Activated gamma-delta T cell (primary cell): ENCODE data around the gene PNRC1.
"Not testable (repeated sequence)": the region's sequence is repeated elsewhere in the genome, so short reads cannot be mapped to it uniquely, and the experiment has no call there.

ENCODE experiments used
- DNase-seq: peaks from one replicate; lab custom pipeline; 2025; lab: John Stamatoyannopoulos, UW
- total RNA-seq, 2 donors: gene quantifications; one replicate each; lab custom pipeline; 2026; lab: John Stamatoyannopoulos, UW

PNRC1 gene
- 432 to 473 reads per million in 2 donors for total RNA-seq

DNA sequence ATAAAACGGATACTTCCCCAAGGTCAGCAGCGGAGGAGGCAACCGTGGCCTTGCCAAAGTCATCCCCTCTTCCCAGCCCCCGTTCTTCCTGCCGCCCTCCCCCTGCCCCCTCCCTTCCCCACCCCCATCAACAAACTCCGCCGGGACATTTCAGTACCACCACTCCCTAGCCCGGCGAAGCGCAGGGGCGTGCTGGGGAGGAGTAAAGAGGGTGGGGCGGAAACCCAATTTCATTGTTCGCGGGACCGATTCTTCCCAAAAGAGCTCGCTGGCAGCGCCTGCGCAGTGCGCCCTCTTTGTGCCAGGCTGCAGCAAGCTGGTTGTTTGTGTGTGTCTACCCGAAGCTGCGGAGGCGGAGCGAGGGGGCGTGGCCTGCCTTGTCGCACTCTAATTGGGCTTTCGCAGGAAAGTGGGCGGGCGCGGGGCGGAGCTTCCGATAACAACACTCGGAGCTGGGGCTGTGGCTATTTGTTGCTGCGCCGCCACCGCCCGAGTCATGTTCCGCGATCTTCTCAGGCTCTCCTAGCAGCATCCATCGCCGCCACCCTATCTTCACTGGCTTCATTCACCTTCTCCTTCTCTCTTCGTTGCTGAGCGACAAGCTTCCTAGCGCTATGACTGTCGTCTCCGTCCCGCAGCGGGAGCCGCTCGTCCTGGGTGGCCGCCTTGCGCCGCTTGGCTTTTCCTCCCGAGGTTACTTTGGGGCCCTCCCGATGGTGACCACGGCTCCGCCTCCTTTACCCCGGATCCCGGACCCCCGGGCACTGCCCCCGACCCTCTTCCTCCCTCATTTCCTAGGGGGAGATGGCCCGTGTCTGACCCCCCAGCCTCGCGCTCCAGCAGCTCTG lies at the start of gene PNRC1:
PNRC1 (plus strand) TSS at position 471 of the 848 bp plus-strand sequence; CDS start at position 615, 144 bp downstream.
- DNase-seq, result peak; percentile 100

DNA sequence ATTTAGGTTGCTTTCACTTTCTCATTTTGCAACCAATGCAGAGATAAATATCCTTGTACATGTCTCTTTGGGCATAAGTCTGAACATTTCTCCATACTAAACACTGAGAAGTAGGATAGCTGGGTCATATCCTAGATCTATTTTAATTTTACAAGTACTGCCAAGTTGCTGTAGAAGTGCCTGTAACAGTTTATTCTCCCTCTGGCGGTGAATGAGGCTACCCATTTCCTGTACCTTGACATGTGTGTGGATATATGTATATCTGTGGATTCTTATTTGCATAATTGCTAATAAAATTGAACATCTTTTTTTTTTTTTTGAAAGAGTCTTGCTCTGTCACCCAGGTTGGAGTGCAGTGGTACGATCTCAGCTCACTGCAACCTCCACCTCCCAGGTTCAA lies 48.0 kb upstream of the PNRC1 start:
- no peak for DNase-seq

DNA sequence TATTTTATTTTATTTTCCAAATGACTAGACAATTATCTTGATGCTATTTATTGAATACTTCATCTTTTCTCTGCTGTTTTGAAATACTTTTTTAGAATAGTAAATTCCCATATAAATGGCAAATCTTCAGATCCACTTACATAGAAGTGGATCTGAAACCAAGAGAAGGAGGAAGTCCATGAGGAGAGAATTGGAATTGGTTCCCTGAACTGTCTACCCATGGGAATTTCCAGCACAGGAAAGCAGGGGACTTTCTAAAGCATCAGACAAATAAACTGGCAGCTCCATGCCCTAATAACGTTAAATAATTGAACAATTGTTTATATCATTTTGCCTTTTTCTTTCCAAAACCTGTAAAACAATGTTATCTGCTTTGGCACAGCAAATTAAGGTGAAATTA lies 47.1 kb upstream of the PNRC1 start:
- DNase-seq, result no peak

DNA sequence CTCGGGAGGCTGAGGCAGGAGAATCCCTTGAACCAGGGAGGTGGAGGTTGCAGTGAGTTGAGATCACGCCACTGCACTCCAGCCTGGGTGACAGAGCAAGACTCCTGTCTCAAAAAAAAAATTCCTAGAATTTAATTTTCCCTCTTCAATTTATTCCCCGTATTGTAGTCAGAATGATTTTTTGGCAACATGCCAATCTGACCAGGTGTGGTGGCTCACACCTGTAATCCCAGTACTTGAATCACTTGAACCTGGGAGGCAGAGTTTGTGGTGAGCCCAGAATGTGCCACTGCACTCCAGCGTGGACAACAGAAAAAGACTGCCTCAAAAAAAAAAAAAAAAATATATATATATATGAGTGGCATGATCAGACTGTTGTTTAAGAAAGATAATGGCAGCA lies 46.4 kb upstream of the PNRC1 start:
- DNase-seq, result not testable (repeated sequence)

DNA sequence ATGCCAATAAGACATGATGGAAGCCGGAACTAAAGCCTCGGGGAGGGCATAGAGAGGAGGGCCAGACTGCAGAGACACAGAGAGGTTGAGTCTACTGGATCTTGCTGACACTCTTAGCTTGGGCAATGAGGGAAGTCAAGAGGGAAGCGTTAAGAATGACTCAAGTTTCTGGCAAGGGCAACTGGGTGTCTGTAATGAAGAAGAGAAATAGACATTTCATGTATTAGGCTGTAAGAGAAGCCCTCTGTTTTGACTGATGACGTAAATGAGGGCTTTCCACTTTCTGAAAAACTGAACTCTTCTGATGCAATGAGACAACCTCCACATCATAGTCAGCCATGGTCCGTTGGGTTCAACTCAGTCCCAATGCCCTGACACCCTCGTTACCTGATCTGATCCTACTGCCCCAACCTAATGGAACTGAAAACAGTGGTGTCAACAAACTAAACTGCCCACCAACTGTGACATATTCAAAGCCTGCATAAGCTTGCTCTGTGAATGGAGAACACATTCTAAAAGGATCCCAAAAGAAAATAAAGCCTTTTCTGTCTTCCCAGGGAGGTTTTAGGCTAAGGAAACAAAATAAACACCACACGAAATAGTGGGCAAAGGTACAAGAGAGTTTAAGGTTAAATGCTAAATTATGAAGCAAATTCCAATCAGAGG lies 45.8 kb upstream of the PNRC1 start:
- no peak for DNase-seq

DNA sequence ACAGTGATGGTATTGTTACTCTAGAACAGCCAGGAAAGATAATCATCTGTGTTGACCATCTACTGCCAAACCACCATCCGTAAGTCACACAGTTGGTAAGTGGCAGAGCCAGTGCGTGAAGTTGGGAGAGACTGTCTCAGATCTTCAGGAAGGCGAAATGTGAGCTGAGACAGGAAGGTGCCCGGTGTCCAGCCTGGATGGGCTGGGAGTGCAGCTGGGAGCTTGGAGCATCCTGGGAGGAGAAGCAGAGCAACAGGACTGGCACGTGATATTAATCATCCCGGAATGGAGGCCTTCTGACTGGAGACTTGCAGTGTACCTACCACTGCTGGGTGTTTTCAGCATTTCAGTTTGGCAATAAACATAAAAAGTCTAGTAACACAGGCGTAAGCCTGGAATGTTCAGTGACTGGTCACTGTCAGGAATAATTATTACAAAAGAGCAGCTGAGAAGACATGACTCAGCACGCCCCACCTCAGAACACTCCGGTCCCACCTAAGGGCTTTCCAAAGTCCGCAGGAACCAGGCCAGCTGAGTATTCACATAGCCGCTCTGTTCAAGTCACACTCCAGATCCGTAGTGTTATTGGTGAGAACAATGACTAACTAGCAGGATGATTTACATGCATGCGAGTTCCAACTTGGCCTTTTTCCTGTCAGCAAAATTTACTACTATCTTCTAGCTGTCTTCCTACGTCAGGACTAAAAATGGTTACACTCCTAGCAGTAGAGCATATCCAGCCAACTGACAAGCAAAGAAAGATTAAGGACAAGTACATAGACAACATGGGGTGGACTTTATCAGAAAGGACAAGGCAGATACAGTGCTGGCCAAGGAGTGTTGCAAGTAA lies 45.1 kb upstream of the PNRC1 start:
- no peak for DNase-seq

DNA sequence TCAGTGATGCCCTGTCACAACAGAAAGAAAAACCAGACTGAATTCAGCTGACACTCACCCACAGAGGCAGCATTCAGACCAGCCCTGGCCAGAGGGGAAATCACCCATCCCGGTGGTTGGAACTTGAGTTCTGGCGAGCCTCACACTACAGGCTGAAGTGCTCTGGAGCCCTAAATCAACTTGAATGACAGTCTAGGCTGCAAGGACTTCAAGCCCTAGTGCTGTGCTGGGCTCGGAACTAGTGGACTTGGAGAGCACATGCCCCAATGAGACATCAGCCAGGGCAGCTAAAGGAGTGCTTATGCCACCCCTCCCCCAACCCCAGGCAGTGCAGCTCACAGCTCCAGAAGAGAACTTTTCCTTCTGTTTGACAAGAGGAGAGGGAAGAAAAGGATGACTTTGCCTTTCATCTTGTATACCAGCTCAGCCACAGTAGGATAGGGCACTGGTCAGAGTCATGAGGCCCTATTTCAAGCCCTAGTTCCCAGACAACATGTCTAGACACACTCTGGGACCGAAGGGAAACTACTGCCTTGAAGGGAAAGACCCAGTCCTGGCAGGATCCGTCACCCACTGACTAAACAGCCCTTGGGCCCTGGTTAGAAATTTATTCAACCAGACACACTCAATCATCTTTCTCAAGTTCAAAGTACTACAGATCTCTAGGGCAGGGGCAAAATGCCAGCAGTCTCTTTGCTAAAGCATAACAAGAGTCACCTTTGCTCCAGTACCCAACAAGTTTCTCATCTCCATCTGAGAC lies 43.2 kb upstream of the PNRC1 start:
- DNase-seq, result no peak

DNA sequence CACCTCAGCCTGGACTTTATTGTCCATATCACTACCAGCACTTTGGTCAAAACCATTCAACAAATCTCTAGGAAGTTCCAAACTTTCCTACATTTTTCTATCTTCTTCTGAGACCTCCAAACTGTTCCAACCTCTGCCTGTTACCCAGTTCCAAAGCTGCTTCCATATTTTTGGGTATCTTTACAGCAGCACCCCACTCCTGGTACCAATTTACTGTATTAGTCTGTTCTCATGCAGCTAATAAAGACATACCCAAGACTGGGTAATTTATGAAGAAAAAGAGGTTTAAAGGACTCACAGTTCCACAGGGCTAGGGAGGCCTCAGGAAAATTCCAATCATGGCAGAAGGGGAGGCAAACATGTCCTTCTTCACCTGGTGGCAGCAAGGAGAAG lies 42.7 kb upstream of the PNRC1 start:
- DNase-seq, result not testable (repeated sequence)

DNA sequence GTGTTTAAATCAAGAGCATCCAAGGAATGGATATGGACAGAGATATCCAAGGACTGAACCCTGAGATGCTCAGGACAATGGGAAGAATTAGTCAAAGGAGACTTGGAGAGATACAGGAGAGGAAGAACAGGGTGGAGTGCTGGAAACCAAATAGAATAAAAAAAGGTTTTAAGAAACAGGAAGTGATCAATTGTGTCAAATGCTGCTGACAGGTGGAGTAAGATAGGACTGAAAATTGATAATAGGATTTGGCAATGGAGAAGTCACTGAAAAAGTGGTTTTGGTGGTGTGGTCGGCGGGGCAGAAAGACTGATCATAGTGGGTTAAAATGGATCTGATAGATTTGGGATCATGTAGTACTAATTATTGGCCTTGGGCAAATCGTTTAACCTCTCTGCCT lies 37.9 kb upstream of the PNRC1 start:
- DNase-seq, result no peak

DNA sequence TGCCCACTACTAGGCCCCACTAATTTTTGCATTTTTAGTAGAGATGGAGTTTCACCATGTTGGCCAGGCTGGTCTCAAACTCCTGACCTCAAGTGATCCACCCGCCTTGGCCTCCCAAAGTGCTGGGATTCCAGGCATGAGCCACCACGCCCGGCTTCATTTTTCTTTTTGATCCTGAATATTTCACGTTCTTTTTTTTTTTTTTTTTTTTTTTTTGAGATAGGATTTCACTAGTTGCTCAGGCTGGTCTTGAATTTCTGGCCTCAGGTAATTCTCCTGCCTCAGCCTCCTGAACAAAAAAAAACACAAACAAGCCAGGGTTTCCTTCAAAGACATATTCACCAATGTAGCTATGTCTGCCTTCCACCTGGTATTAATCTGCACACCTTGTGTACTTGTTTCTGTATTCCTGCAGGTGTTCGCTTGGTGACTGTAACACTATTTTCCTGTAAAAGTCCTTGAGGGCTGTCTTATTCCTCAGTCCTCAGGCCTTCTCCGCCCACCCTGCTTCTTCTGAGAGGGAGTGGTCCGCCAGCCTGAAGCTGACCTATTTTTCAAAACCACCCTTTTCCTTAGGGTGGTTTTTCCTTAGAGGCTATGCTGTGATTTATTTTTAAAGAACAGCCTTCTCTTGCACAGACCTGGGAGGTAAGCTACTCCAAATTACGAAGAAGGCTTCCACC lies 36.1 kb upstream of the PNRC1 start:
- no peak for DNase-seq

DNA sequence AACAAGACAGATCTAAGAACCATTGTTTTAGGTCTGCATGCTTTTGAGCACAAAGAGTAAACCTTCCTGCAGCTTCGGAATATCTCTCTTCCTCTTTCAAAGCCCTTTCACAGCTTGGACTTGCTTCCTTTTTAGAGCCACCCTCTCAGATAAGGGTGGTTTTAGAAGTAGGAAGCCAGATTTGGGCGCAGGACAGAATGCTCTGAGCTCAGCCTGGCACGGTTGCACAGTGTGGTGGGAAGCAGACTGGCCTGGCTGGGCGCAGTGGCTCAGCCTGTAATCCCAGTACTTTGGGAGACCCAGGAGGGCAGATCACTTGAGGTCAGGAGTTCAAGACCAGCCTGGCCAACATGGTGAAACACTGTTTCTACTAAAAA lies 35.6 kb upstream of the PNRC1 start:
- DNase-seq, result no peak

DNA sequence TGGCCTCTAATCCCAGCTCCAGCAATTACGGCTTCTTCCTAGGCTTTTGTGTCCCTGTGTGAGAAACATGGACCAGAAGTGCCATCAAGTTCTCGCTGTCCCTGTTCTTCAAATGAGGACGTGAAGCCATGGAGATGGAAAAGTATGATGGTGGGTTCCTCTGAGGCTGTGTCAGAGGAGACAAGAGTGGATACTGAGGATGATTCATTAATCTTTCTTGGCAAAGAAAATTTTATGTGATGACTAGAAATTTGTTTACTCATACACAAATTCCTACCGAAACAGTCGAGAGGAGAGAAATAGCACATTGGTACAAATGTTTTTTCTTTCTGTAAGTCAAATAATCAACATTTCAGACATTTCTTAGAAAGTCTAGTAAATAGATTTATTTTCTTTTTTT lies 35.0 kb upstream of the PNRC1 start:
- DNase-seq, result no peak

DNA sequence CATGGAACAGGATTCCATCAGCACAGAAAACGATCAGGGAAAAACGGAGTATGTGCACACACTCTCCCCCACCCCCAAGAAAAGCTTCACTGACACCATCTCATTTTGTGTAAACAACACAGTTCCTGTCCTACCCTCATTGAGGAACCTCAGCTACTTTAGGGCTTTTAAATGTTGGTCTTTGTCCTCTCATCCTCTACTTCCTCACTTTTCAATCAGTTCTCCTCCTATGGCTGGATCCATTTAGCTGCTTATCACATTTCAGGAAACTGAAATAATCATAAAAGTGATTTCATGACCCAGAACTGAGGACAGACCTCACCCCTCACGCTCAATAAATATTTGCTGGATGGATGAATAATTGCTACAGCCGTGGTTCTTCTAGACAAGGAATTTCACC lies 33.1 kb upstream of the PNRC1 start:
- DNase-seq, result no peak

DNA sequence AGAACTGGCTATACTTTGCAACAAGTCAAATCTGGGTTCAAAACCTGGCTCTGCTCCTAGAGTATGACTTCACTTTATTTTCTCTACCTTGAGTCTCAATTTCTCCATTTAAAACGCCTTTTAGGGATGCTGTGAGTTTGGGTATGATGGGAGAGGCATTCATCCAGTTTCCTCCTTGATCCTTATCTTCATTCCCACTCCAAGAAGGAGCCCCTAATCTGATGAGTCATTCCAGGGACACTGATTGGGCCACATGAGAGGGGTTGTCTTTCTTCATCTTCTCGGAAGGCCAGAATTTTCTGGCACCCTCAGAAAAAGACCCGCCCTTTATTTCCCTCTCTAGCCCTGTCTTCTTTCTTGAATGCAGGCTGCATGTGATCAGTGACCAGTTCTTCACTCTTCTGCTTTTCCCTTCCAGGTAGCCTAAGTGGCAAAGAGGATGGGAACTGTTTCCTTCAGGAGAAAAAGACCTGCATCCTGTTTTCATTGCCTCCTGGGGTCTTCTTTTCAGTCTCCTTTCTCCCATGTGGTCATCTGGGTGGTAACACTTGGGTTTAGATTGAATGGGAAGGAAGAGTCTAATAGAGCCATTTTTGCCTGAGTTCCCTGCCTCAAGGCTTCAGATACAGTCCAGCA lies 32.1 kb upstream of the PNRC1 start:
- DNase-seq, result no peak

DNA sequence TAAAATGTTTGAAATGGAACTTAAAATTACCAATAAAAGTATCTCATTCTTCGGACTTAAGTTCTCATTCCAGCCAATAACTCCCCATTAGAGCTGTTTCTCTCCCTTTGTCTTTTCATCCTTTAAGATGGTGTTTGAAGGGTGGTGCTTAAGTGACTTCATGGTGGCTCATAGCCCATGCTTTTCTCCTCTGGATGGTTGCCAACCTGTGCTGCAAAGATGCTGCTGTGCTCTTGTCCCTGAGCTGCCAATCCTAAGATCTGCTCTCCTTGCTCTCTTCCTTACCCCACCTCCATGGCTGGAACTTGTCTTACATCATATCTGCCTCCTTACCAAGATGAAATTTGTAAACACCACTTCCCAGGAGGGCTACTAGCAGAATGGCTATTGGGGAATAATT lies 31.6 kb upstream of the PNRC1 start:
- no peak for DNase-seq

DNA sequence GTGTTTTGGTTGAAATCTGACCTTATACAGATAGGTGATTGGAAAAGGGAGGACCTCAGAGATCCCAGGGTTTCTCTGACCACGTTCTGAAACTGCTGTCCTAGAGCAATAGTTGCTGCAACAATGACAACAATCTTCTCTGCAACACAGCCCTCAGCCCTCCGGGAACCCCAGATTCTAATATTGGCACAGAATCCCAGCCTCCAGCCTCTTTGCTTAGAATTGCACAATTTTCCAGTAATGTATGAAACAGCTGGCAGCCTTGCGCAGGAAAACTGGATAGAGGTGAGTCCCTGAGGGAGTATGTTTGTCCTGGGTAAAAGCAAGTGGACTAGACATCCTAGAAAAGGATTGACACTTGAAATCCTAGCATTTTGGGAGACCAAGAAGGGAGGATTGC lies 30.4 kb upstream of the PNRC1 start:
- DNase-seq, result no peak

DNA sequence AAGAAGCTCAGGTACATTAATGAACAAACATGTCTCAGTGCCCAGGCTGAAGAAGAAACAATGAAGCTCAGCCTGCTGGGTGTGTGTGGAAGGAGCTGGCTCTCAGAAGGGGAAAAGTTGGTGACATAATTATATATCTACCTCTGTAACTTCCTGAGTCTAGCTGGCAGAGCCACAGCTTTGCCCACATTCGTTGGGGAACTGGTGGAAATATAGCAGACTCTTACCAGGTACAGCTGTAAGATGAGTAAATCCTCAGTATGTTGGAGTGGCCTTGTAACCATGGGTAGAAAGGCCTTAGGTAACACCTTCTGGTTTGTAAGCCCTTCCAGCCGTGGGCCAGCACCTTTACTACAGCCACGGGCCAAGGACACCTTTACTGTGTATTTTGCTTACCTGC lies 29.9 kb upstream of the PNRC1 start:
- no peak for DNase-seq

DNA sequence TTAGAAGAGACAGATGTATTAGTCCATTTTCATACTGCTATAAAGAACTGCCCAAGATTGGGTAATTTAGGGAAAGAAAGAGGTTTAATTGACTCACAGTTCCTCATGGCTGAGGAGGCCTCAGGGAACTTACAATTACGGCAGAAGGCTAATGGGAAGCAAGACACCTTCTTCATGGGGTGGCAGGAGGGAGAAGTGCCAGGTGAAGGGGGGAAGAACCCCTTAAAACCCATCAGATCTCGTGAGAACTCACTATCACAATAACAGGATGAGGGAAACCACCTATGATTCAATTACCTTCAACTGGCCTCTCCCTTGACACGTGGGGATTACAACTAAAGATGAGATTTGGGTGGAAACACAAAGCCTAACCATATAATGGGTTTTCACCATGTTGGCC lies 28.9 kb upstream of the PNRC1 start:
- DNase-seq, result no peak

DNA sequence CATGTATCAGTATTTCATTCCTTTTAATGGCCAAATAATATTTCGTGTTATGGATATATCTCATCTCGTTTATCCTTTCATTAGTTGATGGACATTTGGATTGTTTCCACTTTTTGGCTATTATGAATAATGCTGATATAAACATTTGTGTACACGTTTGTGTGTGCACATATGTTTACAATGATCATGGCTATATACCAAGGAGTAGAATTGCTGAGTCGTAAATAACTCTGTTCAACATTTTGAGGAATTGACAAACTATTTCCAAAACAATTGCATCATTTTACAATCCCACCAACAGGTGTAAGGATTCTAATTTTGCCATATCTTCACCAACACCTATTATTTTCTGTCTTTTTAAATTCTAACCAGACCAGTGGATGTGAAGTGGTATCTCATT lies 26.3 kb upstream of the PNRC1 start:
- no peak for DNase-seq

DNA sequence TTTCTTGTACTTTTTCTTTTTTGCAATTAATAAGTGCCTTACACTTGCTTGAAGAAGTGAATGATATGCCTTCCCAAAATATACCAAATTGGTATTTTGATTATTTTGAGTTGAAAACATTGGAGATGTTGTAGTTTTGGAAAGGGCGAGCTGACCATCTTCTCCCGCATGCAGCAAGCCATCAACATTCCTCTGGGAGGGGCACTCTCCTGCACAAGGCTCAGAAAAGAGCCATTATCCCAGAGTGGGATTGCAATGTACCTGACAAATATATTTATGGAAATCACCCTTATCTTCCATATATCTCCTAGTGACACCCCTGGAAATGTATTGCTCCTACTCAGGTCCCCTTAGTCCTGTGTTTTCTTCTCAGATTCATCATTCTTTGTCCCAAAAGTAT lies 22.8 kb upstream of the PNRC1 start:
- DNase-seq, result no peak

DNA sequence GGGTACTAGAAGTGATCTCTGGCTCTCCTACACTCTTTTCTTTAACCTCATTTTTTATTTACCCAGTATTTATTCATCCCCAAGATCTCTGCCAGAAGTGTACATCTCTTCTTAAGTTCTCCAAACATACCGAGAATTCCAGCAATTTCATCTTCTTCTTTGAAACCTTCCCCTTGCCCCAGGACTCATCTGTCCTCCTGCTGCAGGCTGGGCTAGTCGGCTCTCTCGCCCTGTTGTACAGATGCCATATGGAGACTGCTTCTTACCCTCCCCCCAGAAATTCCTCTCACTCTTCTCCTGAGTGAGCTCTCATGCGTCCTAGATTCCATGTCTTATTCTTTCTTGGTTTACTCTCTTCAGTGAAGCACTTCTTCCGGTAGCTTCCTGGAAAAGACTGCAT lies 21.9 kb upstream of the PNRC1 start:
- no peak for DNase-seq
